Measurements from ENCODE around the gene SMPDL3B.

GRCh38 chr1:28002600-28002999 is 67.8 kb downstream of the SMPDL3B start:
- TF ChIP-seq, protein P1, sequence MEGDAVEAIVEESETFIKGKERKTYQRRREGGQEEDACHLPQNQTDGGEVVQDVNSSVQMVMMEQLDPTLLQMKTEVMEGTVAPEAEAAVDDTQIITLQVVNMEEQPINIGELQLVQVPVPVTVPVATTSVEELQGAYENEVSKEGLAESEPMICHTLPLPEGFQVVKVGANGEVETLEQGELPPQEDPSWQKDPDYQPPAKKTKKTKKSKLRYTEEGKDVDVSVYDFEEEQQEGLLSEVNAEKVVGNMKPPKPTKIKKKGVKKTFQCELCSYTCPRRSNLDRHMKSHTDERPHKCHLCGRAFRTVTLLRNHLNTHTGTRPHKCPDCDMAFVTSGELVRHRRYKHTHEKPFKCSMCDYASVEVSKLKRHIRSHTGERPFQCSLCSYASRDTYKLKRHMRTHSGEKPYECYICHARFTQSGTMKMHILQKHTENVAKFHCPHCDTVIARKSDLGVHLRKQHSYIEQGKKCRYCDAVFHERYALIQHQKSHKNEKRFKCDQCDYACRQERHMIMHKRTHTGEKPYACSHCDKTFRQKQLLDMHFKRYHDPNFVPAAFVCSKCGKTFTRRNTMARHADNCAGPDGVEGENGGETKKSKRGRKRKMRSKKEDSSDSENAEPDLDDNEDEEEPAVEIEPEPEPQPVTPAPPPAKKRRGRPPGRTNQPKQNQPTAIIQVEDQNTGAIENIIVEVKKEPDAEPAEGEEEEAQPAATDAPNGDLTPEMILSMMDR (IDR thresholded peaks at IDR 0.05), result no peak
- no peak for TF ChIP-seq POLR2A (IDR thresholded peaks at IDR 0.05)

Data from esophagus squamous epithelium (tissue), 4 donors.